ENCODE measurements around the gene PDPN.

Gene PDPN

DNA sequence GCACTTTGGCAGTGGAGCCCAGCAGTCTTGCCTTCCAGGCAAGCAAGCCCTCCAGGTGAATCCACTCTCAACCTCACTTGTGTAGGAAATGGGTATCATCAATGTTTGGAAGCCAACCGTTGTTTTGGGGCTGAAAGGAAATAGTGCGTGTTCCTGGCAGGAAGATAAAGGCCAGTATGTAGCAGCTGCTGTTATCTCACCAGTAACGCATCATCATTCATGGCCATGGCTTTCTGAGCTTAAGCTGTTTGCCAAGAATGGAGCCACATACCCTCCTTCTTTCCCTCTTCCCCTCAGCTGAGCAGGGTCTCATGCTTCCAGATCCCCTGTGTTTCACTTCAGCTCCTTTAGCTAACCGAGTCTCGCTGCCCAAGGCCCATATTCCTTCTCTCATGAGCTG, 2.2 kb upstream of the PDPN start:
- no peak for DNase-seq

DNA sequence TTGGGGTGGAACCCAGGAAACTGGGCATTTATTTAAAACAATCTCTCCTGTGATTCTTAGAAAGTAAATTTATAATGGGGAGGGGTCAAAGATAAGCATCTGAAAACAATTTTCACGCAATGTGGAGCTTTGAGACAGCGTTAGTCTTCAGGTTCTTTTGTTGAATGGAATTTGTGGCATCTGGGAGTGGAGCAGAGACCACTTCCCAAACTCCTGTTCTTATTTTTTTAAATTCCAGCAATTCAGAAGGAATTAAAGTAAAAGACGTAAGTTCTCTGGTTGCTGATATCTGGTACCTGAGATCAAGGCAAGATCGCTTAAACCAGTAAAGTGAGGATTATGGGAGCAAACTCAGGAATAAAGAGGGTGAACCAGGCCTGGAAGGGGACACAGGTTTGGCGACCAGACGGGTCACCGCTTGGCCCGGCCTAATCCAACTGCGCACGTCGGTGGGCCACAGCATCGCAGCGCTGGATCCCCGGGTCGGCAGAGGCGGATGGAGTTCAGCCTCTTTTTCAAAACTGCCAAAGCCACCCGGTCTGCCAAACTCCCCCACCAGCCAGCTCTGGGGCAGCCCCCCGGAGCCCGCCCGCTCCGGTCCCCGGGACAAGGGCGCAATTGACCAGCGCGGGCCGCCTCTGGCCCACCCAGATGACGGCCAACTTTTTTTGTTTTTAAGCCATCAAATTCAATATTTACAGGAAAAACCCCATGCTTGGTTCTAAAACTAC, 754 bp upstream of the PDPN start:
- no peak for DNase-seq

DNA sequence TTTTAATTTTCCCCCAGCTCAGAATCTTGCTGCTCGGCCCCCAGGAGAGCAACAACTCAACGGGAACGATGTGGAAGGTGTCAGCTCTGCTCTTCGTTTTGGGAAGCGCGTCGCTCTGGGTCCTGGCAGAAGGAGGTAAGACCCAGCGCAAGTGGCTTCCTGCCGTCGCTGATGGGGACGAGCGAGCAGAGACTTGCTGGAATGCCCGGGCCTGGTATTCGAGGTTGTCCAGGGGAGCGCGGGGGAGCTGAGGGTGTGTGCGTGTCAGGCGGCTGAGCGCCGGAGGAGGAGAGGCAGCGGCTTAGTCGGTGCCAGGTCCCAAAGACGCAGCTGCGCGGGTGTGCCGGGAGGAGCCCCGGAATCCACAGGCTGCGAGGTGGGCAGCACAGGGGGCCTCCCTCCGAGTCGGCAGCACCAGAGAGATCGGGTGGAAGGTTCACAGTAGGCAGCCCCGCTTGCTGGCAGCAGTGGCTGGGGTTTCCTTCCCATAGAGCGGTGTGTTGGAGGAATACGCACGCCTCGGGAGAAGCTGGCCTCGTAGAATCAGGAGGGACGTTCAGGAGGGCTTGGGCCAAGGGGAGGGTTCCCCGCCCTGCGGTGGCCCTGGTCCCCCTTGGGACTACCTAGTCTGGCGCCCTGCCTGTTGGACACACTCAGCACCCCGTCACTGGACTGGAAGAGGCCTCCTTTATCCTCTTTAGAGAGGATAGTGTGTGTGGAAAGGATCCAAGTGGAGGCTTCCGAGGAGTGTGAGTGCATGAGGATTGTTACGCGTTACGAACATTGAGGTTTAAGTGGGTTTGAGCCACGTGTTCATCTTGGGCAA, 547 bp downstream of the PDPN start:
- no peak for DNase-seq

DNA sequence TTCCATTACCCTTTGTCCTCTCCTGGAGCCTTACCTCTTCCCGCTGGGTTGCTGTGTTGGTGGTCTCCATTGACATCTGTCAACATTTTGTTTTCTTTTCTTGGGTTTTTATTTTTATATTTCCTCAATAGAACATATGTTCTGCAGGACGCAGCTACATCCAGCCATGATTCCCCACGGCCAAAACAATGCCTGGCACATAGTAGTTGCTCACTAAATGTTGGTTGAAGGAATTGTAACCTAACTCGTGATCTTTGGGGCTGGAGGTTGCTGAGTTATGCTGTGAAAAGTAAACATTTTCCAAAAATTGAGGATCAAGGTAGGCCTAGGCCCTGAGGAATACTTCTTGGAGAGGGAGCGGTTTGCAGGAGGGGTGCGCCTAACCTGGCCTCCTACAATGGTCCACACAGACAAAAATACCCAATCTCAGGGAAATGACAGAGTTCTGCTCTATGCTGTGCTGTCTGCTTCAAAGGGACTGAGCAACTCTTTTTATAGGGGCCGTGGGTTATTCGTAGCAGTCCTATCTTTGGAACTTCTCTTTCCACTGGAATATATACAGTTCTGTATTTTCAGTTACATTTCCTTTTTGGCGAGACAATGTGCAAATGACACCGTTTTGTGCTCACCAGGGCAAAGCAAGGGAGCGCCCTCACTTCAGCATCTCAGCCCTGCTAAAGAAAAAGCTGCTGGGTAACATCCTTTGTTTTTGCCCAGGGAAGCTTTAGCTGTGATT, 1.4 kb downstream of the PDPN start:
- no peak for DNase-seq

DNA sequence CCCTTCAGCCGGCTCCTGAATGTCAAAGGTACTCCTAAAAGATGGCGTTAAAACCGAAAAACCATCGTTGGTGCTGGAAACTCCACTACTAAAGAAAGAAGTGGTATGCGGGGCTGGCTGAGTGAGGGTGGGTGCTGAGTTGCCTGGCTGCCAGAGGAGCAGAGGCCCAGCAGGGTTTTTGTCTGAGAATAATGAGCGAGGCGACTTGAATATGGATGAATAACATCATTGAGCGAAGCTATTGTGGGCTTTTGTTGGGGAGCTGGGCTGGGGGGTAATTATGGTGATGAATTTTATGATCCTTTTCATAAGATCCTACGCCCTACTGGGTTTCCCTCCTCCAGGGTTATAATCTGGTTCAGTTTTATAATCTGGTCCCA, 2.0 kb downstream of the PDPN start:
- no peak for DNase-seq

DNA sequence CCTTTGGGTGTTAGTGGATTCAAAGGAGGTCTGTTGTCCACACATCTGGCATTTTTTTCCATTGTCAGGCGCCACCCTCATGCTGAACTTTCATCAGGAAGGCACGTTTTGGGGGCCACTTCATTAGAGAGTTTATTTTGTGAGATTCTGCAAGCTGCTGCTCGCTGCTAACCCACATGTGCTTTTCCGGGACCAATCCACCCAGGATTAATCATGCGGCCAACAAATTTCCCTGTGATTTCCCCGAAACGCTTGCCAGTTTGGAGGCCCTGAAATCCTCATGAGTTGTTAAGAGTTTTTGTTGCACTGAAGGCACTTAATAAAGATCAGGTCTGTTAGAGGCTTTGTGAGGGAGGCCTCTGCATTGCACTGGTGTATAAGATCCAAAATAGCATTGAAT, 2.4 kb downstream of the PDPN start:
- no peak for DNase-seq

DNA sequence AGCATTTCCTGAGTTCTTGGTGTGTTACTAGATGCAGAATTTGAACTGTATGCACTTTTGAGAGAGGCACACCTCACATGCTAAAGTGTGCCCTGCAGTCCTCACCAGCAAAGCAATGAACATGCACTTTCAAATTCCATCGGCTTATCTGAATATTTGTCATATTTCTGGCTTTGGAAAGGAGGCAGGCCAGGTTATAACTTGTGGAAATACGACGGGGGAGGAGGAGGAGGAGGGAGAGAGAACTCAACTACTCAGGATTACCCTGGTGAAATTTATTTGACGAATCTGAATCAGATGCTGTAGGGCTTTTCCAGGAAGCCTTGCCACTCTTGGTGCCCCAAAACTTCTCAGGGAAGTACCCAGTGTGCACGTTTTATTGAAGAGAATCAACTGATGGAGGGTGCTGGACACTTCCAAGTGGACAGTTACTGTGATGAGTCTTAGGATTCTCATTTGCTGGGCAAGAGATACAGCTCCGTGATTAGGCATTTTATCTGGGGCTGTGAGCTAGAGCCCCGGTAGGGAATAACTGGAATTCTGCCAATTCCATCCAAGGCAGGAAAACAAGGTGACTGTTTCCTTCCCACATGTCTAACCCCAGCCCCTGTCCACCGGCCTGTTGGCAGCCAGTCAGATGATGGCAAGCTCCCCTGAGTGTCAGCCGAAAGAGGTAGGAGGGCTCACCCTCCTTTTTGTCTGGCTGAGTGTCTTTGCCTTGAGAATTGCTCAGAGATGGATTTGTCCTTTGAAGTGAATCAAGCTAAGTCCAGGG, 3.8 kb downstream of the PDPN start:
- DNase-seq: no peak

DNA sequence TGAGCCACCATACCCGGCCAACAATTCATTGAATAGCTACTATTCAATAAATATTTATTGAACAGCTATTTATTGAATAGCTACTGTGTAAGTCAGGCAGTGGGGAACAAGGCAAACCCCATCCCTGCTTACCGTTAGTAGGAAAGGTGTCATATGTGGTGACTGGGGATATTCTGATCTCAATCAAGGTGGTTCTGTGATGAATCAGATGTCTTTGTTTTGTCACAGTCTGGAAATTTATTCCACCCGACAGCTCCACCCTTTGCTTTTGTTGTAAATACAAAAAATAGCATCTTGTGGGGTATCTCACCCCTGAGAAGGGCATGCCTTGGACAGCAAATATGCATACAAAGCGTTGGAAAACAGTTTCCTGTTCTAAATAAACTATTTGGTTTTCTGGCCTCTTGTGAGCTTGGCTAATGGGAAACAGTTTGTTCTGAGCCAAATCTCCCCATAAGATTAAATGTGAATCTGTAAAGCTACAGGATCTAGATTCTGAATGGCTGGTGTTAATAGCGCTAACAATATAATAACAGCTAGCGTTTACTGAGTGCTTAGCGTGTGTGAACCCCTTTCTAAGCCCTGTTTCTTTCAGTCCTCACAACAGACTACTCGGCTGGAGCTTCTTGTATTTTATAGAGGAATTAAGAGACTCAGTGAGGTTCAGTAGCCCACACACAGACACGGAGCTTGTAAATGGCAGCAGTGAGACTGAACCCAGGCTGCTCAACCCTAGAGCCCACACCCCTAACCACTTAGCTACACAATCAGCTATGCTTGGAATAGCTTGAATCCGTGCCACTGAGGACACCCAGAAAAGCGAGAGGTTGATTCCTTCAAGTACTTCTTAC, 5.5 kb downstream of the PDPN start:
- no peak for DNase-seq

DNA sequence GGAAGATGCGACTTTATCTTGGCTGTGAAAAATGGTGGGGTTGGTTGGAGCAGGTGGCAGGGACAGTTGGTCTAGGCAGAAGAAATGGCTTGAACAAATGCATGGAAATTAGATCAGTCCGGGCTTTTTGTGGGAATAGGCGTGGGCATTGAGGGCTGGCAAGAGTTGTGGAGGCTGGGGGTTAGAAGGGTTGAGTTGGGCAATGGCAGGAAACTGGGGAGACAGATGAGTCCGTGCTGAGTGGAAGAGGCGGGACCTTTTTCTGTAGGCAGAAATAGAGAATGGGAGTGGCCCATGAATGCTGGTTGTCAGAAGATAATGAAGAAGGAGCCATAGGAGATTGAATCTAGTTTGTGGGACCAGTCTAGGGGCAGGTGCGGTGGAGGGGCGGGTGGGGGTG, 6.9 kb downstream of the PDPN start:
- peak; percentile 65 to 88 for DNase-seq

DNA sequence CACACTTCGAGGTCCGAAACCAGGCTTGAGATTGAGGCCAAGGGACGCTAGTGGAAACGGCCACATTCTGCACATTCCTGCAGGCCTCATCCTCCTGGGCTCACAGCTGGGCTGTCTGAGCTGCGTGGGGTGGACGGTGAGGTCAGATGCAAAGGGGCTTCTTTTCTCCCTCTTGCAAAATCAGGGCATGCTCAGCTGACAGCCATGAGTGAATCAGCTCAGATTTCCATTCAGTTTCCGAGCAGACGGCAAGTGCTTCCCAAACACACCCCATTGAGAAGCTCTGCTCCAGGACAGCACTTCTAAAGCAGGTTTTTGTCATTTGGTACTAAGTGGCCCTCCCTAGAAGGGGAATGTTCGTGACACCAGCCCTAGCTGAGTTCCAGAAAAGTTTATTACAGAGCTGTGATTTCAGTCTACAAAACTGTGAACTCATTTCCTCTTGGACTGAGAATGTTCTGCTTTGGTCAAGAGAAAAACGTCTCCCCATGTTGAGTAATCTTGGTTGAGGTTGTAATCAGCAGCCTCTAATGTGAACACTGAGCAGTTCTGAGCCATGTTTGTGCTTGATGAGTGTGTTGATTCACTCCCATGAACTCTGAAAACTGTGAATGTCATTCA, 10.0 kb downstream of the PDPN start:
- peak; percentile 78 to 91 for DNase-seq

DNA sequence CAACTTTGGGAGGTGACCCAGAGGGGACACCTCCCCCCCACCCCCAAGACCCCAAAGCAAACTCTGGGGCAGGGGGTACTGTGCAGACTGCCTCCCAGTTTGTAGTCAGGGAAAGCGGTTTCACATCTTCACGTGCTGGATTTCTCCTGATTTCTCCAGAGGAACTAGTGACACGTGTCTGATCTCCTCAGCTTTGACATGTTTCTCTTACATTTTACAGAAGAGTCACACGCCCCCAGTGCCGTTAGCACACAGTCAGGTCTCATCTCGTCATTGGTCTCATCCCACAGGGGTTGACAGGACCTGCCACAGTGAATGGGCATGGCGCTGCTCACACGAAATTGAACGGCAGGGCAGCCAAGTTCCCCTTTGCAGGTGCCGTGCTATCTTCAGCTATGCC, 11.8 kb downstream of the PDPN start:
- DNase-seq: peak; percentile 15 to 61

DNA sequence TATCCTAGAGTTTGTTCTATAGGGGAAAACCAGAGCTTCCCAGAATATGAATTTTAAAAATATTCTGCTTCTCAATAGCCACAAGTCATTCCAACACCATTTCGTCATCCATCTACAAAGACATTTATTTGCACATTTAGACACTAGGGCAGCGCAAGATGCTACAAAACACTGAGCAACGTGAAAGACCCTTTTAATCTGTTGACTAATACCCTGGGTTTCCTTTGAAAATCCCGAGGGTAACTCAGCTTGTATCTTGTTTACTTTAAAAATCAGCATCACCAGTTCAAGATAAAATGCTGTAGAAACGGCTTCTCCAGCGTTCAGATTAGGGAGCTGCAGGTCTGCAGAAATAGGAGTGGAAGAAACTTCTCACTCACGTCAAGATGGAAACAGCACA, 13.5 kb downstream of the PDPN start:
- DNase-seq: no peak

DNA sequence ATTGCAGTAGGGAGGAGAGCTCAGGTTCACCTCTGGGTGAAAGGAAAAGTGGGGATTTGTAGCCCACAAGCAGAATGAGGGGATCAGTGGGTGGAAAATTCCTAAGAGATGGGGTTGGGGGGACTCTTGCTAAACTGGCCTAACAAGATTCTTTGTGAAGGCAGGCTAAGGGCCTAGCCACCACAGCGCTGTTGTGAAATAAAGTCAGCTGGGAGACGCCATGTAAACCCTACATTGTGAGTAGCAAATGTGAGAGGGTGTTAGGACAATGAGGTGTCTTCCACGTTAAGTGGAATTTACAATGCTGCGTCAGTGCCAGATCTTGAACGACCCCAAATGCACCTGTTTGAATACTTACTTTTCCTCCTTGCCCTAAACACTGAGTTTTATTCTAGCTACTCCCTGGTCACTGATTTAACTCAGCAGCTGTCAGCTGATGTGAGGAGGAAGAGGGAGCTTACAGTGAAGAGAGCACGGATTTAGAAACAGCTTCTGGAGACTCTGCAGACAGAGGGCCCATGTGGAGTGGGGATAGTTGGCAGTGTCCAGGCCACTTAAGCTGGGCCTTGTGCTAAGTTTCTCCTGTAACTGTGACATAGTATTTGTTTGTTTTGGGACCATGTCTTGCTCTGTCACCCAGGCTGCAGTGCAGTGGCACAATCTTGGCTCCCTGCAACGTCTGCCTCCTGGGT, 17.3 kb downstream of the PDPN start:
- DNase-seq: no peak

DNA sequence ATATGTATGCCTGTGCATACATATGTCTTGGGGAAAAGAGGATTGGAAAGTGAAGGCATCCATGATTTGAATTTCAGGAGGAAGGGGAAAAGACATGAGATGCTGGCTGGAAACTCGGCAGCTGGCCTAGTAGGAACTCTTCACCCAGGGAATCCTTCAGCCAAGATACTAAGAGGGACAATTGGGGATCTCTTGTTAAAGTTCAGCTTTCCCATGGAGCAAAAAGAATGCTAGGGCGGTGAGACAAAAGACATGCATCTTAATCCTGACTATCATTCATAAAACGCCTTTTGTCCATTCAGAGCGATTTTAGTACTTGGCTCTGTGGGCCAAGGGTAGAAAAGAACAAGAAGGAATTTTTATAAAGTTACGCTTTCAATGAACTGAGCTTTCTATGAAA, 20.5 kb downstream of the PDPN start:
- DNase-seq: no peak

DNA sequence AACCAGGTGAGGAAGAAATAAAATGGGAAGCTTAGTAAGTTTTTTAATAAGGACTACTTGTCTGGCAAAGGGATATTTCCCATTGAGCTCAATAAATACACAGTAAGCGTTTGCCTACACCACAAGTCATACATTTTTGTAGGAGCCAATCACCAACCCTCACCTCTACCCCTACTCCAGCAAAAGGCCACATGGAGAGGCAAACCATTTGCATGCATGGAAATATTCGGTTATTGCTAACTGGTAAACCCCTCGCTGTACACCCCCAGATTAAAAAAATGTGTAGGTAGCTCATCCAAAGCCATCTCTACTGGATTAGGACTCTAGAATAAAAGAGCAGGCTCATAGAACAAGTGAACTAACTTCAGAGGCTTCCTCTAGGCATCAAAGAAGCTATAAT, 21.1 kb downstream of the PDPN start:
- DNase-seq: peak in 1 of 2 donors; percentile 72

DNA sequence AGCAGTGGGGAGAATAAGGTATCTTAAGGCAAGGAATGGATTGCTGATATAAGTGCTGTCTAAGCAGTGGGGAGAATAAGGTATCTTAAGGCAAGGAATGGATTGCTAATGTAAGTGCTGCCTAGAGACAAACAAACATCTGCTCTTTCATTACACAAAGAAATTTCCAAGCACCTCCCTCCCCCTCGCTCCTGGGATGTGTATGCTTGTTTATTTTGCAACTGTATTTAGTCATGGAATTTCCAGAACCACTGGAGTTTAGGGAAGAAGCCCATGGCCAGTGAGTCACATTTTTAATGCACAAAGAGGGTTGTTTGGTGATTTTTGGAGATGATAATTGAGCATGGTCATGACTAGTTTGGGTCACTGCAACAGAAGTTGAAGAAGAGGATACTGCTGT, 21.5 kb downstream of the PDPN start:
- peak; percentile 66 to 95 for DNase-seq

DNA sequence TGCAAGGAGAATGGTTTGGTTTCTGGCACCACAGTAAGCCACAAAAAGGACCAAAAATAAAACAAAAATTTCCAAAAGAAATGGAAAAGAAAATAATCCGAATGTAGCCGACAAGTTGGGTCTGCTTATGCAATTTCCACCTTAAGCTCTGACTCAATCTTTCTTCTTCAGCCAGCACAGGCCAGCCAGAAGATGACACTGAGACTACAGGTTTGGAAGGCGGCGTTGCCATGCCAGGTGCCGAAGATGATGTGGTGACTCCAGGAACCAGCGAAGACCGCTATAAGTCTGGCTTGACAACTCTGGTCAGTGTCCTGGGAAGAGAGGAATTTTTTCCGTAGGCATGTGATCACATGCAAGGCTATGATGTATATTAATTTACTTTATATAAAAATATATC, 23.4 kb downstream of the PDPN start:
- DNase-seq: no peak

DNA sequence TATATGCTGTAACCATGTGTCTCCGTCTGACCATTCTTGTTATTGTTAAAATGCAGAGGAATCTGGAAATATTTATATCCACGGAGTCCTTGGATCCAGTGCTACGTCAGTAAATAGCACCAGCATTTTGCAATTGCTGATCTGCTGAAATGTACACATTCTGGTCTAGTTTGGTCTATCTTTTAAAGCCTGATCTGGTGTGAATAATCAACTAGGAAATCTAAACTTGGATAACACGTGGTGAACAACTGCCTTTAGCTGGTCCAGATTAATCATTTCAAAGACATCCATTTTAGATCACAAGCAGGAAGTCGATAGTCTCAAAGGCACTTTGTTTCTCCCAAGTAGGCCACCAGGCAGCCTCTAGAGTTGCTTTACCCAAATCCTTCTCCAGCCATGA, 32.6 kb downstream of the PDPN start:
- DNase-seq: no peak

DNA sequence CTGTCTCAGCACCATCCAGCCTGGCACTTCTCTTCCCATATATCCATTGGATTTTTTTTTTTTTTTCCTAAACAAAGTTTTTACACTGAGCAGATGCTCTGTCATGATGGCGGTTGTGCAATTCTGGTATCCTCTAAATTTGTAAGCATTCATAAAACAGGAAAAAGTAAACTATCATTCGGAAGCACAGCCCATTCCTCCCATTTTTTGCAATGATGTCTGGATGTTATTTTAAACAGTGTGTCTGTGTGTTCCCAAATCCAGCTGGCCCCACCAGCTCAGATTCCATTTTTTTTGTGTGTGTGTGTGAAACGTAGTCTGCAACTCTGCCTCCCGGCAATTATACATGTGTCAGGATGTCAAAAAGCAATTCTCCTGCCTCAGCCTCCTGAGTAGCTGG, 33.5 kb downstream of the PDPN start:
- DNase-seq: no peak

DNA sequence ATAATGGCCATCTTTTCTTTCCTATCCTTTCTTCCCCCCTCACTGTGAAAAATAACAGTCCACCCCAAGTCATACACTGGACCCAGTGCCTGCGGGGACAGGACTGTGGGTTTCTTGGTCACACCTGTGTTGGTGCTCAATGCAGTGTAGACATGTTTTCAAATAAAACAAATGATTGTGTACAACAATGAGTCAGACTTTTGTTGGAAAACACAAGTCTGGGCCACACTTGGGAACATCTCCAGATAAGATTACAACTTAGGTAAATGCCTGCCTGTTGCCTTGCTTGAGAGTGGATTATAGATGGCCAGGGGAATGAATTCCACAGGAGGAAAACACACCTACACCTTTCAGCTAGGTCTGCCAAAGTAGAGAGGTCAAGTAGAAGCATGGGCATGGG, 34.1 kb downstream of the PDPN start:
- no peak for DNase-seq

DNA sequence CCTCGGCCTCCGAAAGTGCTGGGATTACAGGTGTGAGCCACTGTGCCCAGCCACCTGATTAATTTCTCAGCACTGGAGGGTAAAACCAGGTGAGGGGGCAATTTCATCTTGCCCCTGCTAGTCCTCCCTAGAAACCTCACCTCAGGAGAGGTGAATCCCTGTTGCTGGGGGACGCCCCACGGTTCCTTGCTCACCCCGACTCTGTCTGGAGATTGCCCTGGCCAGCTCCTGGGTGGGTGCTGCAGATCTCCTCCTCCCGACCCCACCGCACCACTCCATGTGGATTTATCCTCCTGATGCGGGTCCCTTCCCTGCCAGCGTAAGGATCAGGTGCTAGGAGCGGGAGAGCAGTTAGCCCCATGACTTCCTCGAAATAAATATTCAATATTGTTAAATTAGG, 34.9 kb downstream of the PDPN start:
- DNase-seq: no peak
